HEK293 (cell line): ENCODE results near the gene CTCF.

Experiments used
- CTCF ChIA-PET: fragments of 350-600 bp; formaldehyde crosslinking; extraction: SDS; loops from one replicate; lab custom pipeline; 2021; ENCODE audit warnings: antibody characterized with exemption; lab: Yijun Ruan, JAX
- POLR2A ChIA-PET: fragments of 300-600 bp; formaldehyde crosslinking; extraction: SDS; loops from one replicate; lab custom pipeline; 2020; ENCODE audit warnings: antibody characterized with exemption, inconsistent platforms; lab: Yijun Ruan, JAX
- H3K27ac ChIP-seq: fragments of 200-500 bp; sonication (Bioruptor generic); 2 replicates; pipeline ENCODE4 v1.5.1; 2014; ENCODE audit warnings: low read depth, low read length, control low read depth, inconsistent platforms; ENCODE audit errors: extremely low read depth
- H3K36me3 ChIP-seq, 2 experiments: fragments of 200-500 bp in 1 of 2; sonication (Bioruptor generic) in 1 of 2; 1 replicate in 1 of 2; 2 replicates in 1 of 2; pipeline ENCODE4 v1.5.1; 2014 to 2017; ENCODE audit warnings: inconsistent platforms in 2 of 2, low read length in 2 of 2; ENCODE audit not compliant: control insufficient read depth in 2 of 2, insufficient read depth in 1 of 2
- H3K4me1 ChIP-seq: fragments of 200-500 bp; sonication (Bioruptor generic); 2 replicates; pipeline ENCODE4 v1.5.1; 2014; ENCODE audit warnings: mild to moderate bottlenecking, low read length, inconsistent platforms; ENCODE audit not compliant: control insufficient read depth, insufficient read depth
- H3K4me3 ChIP-seq: 2 replicates; pipeline ENCODE4 v1.5.1; 2011; ENCODE audit warnings: low read depth, mild to moderate bottlenecking, control low read depth, low read length, moderate library complexity
- H3K9me3 ChIP-seq: fragments of 200-500 bp; sonication (Bioruptor generic); 2 replicates; pipeline ENCODE4 v1.5.1; 2014; ENCODE audit warnings: low read depth, low read length, inconsistent platforms; ENCODE audit not compliant: control insufficient read depth, insufficient read depth
- CTCF ChIP-seq: fragments of 450-650 bp; formaldehyde crosslinking; IDR thresholded peaks from 2 replicates; pipeline ENCODE4 v1.5.1; 2016; ENCODE audit warnings: missing biosample characterization, missing genetic modification characterization
- IKZF3 ChIP-seq: fragments of 450-650 bp; IDR thresholded peaks from 2 replicates; pipeline ENCODE4 v1.5.0; 2018; ENCODE audit warnings: missing biosample characterization, mild to moderate bottlenecking, missing genetic modification characterization, moderate library complexity
- KLF17 ChIP-seq: fragments of 450-650 bp; formaldehyde crosslinking; IDR thresholded peaks from 2 replicates; pipeline ENCODE4 v1.5.1; 2016; ENCODE audit warnings: missing biosample characterization, missing genetic modification characterization
- PATZ1 ChIP-seq: fragments of 450-650 bp; formaldehyde crosslinking; IDR thresholded peaks from 2 replicates; pipeline ENCODE4 v1.5.1; 2016; ENCODE audit warnings: missing biosample characterization, missing genetic modification characterization
- PRDM1 ChIP-seq: fragments of 450-650 bp; formaldehyde crosslinking; IDR thresholded peaks from 2 replicates; pipeline ENCODE4; 2016; ENCODE audit warnings: missing biosample characterization, missing genetic modification characterization
- PRDM10 ChIP-seq: fragments of 450-650 bp; formaldehyde crosslinking; IDR thresholded peaks from 2 replicates; pipeline ENCODE4 v1.5.1; 2016; ENCODE audit warnings: missing biosample characterization, missing genetic modification characterization
- TCF7L2 ChIP-seq: IDR thresholded peaks from 2 replicates; pipeline ENCODE4 v1.6.1; 2011; ENCODE audit warnings: low read depth, mild to moderate bottlenecking, inconsistent platforms, low read length, moderate library complexity, borderline replicate concordance
- ZBTB17 ChIP-seq: fragments of 450-650 bp; formaldehyde crosslinking; IDR thresholded peaks from 2 replicates; pipeline ENCODE4 v1.5.1; 2016; ENCODE audit warnings: missing biosample characterization, missing genetic modification characterization
- ZNF148 ChIP-seq: fragments of 450-650 bp; formaldehyde crosslinking; IDR thresholded peaks from 2 replicates; pipeline ENCODE4 v1.5.0; 2017; ENCODE audit warnings: missing biosample characterization, missing genetic modification characterization, borderline replicate concordance
- ZNF248 ChIP-seq: fragments of 450-650 bp; formaldehyde crosslinking; IDR thresholded peaks from 2 replicates; pipeline ENCODE4 v1.5.1; 2017; ENCODE audit warnings: missing biosample characterization, missing genetic modification characterization
- ZNF26 ChIP-seq: fragments of 450-650 bp; formaldehyde crosslinking; IDR thresholded peaks from 2 replicates; pipeline ENCODE4 v1.5.1; 2016; ENCODE audit warnings: missing biosample characterization, missing genetic modification characterization
- ZNF335 ChIP-seq: fragments of 450-650 bp; formaldehyde crosslinking; conservative IDR thresholded peaks from 2 replicates; pipeline ENCODE4 v1.5.1; 2016; ENCODE audit warnings: missing biosample characterization, missing genetic modification characterization
- ZNF341 ChIP-seq: fragments of 450-650 bp; formaldehyde crosslinking; IDR thresholded peaks from 2 replicates; pipeline ENCODE4; 2016; ENCODE audit warnings: low read depth, missing biosample characterization, missing genetic modification characterization
- ZNF350 ChIP-seq: fragments of 450-650 bp; formaldehyde crosslinking; IDR thresholded peaks from 2 replicates; pipeline ENCODE4 v1.5.0; 2017; ENCODE audit warnings: missing biosample characterization, mild to moderate bottlenecking, missing genetic modification characterization
- ZNF561 ChIP-seq: fragments of 450-650 bp; IDR thresholded peaks from 2 replicates; pipeline ENCODE4 v1.5.1; 2018; ENCODE audit warnings: missing biosample characterization, missing genetic modification characterization, borderline replicate concordance
- ZNF623 ChIP-seq: fragments of 450-650 bp; formaldehyde crosslinking; IDR thresholded peaks from 2 replicates; pipeline ENCODE4 v1.5.1; 2016; ENCODE audit warnings: missing biosample characterization, missing genetic modification characterization
- ZNF626 ChIP-seq: fragments of 450-650 bp; sonication (Bioruptor Pico); formaldehyde crosslinking; IDR thresholded peaks from 2 replicates; pipeline ENCODE4 v1.5.1; 2018; ENCODE audit warnings: missing biosample characterization, missing genetic modification characterization, inconsistent platforms
- ZNF629 ChIP-seq: fragments of 450-650 bp; formaldehyde crosslinking; IDR thresholded peaks from 2 replicates; pipeline ENCODE4 v1.5.1; 2017; ENCODE audit warnings: missing biosample characterization, missing genetic modification characterization
- ZNF654 ChIP-seq: fragments of 450-650 bp; formaldehyde crosslinking; IDR thresholded peaks from 2 replicates; pipeline ENCODE4 v1.5.1; 2016; ENCODE audit warnings: low read depth, missing biosample characterization, missing genetic modification characterization
- ZNF658 ChIP-seq: fragments of 450-650 bp; formaldehyde crosslinking; IDR thresholded peaks from 2 replicates; pipeline ENCODE4; 2016; ENCODE audit warnings: missing biosample characterization, missing genetic modification characterization
- ZNF776 ChIP-seq: fragments of 450-650 bp; formaldehyde crosslinking; IDR thresholded peaks from 2 replicates; pipeline ENCODE4 v1.5.0; 2017; ENCODE audit warnings: missing biosample characterization, missing genetic modification characterization, borderline replicate concordance
- ZSCAN30 ChIP-seq: fragments of 450-650 bp; IDR thresholded peaks from 2 replicates; pipeline ENCODE4 v1.5.1; 2018; ENCODE audit warnings: missing biosample characterization, mild to moderate bottlenecking, missing genetic modification characterization, moderate library complexity

Gene CTCF

GRCh38 chr16:67546761-67547422, 15.4 kb upstream of the CTCF start:
- no peak overlapping the region for H3K4me3 ChIP-seq
- H3K36me3 ChIP-seq: peaks cover 0 to 56% of the 10 kb centered on the region in 2 experiments; a peak in 2 of 3 replicates
- no peaks in the 10 kb centered on the region for H3K4me1 ChIP-seq
- no peaks in the 10 kb centered on the region for H3K9me3 ChIP-seq
- H3K27ac ChIP-seq: no peak overlapping the region
- CTCF ChIA-PET: interaction anchor here (0.5 to 5.5 kb wide), 39 partner anchors 9 to 619 kb away, joined by 3 to 119 read pairs (median 4); partner anchors contain the start of genes ATP6V0D1, C16orf86, CARMIL2 and CTCF
- POLR2A ChIA-PET: interaction anchor here (0.5 to 1.7 kb wide), 5 partner anchors 15 to 383 kb away, joined by 3 to 14 read pairs (median 4); partner anchors contain the start of genes CARMIL2 and CTCF
- TF ChIP-seq ZNF341 (tag by site-specific recombination) (no peak), ZNF776 (tag by site-specific recombination) (no peak), ZBTB17 (tag by site-specific recombination) (peak; percentile 72; the same call in 1 of the 2 replicates), PATZ1 (tag by site-specific recombination) (peak; percentile 53; the same call in 1 of the 2 replicates), TCF7L2 (no peak), ZNF248 (no peak), ZNF26 (tag by site-specific recombination) (no peak), ZNF350 (tag by site-specific recombination) (no peak), KLF17 (peak; percentile 66), PRDM10 (tag by site-specific recombination) (peak; percentile 56; the same call in 1 of the 2 replicates), ZNF658 (no peak), ZNF629 (tag by site-specific recombination) (no peak), ZSCAN30 (0 out of 2 replicates have a peak, but pooled peaks have one; percentile 22), ZNF623 (tag by site-specific recombination) (0 out of 2 replicates have a peak, but pooled peaks have one; percentile 18), IKZF3 (peak; percentile 93), ZNF148 (no peak), ZNF335 (tag by site-specific recombination) (peak; percentile 51), PRDM1 (peak; percentile 98), ZNF561 (tag by site-specific recombination) (peak; percentile 45; the same call in 1 of the 2 replicates), ZNF654 (tag by site-specific recombination) (peak; percentile 85), ZNF626 (tag by site-specific recombination) (no peak), CTCF (tag by site-specific recombination) (peak; percentile 98)
